HG02981 (cell line): ENCODE measurements around the gene MELTF.
"Not testable (repeated sequence)": the region's sequence is repeated elsewhere in the genome, so short reads cannot be mapped to it uniquely, and the experiment has no call there.

Experiments
- ATAC-seq: cut with Tn5 transposase; IDR thresholded peaks from one replicate; pipeline ENCODE4 v1.9.1; 2021; ENCODE audit warnings: mild to moderate bottlenecking, moderate library complexity; ENCODE audit not compliant: unreplicated experiment

MELTF gene

GRCh38 chr3:197029511-197030167 is at the start of gene MELTF:
Gene MELTF, minus strand, starts transcription at chr3:197029817. Its CDS starts 115 bp downstream, at chr3:197029702.
- peak; percentile 74 for ATAC-seq

- ATAC-seq = no peak
Observed at GRCh38 chr3:197076415-197076814, 46.8 kb upstream of the MELTF start.

- no peak for ATAC-seq
Observed at GRCh38 chr3:197068077-197068476, 38.5 kb upstream of the MELTF start.

GRCh38 chr3:197064771-197065170 is 35.2 kb upstream of the MELTF start:
- no peak for ATAC-seq

GRCh38 chr3:197062446-197062845 is 32.8 kb upstream of the MELTF start:
- ATAC-seq = no peak

- not testable (repeated sequence) for ATAC-seq
Observed at GRCh38 chr3:197051637-197052036, 22.0 kb upstream of the MELTF start.

GRCh38 chr3:197050511-197050910 is 20.9 kb upstream of the MELTF start:
- no peak for ATAC-seq

GRCh38 chr3:197042539-197042938 is 12.9 kb upstream of the MELTF start:
- ATAC-seq = no peak

GRCh38 chr3:197041875-197042488 is 12.4 kb upstream of the MELTF start:
- ATAC-seq = no peak

- no peak for ATAC-seq
Observed at GRCh38 chr3:197040658-197041057, 11.0 kb upstream of the MELTF start.

- no peak for ATAC-seq
Observed at GRCh38 chr3:197038679-197039462, 9.3 kb upstream of the MELTF start.

- ATAC-seq = no peak
Observed at GRCh38 chr3:197035577-197035976, 6.0 kb upstream of the MELTF start.

- ATAC-seq = not testable (repeated sequence)
Observed at GRCh38 chr3:197034778-197035177, 5.2 kb upstream of the MELTF start.

GRCh38 chr3:197033764-197034163 is 4.1 kb upstream of the MELTF start:
- ATAC-seq = not testable (repeated sequence)

- no peak for ATAC-seq
Observed at GRCh38 chr3:197031315-197032285, 2.0 kb upstream of the MELTF start.

- ATAC-seq = no peak
Observed at GRCh38 chr3:197030379-197031314, 1.0 kb upstream of the MELTF start.

- peak; percentile 13 for ATAC-seq
Observed at GRCh38 chr3:197028728-197029510, 698 bp downstream of the MELTF start.

- no peak for ATAC-seq
Observed at GRCh38 chr3:197027896-197028727, 1.5 kb downstream of the MELTF start.
